CD8-positive, alpha-beta memory T cell (primary cell): ENCODE measurements around the gene APBA3. TPM values are rescaled to one million over a fixed set of nuclear protein-coding genes. Genes with fewer than 3 reads are reported as not detected.

ENCODE experiments used
- CTCF ChIA-PET: fragments of 350-600 bp; sonication (Branson Sonifier 250); formaldehyde crosslinking; loops from one replicate; lab custom pipeline; 2021; ENCODE audit warnings: antibody characterized with exemption; lab: Charles Lee
- POLR2A ChIA-PET: fragments of 350-600 bp; sonication (Branson Sonifier 250); formaldehyde crosslinking; loops from one replicate; lab custom pipeline; 2021; ENCODE audit warnings: antibody characterized with exemption; lab: Charles Lee
- DNase-seq, 5 donors: peaks; one replicate each; pipeline versions ENCODE4 v3.0.0 to v3.0.0-alpha.2; 2020 to 2022; ENCODE audit warnings: mixed read lengths in 1 of 5
- H3K27ac ChIP-seq: one replicate; pipeline ENCODE4 v1.7.0; 2013; ENCODE audit warnings: low read depth, mild to moderate bottlenecking, low read length, moderate library complexity
- H3K27me3 ChIP-seq: 2 replicates; pipeline ENCODE4 v1.7.0; 2013; ENCODE audit warnings: low read length, mild to moderate bottlenecking; ENCODE audit not compliant: insufficient read depth, poor library complexity, severe bottlenecking
- H3K36me3 ChIP-seq: 2 replicates; pipeline ENCODE4 v1.7.0; 2013; ENCODE audit warnings: mild to moderate bottlenecking, low read length, moderate library complexity; ENCODE audit not compliant: insufficient read depth
- H3K4me1 ChIP-seq: 2 replicates; pipeline ENCODE4 v1.7.0; 2013; ENCODE audit warnings: mild to moderate bottlenecking, low read length, moderate library complexity; ENCODE audit not compliant: insufficient read depth
- H3K4me3 ChIP-seq: 2 replicates; pipeline ENCODE4 v1.7.0; 2013; ENCODE audit warnings: mild to moderate bottlenecking, low read length
- H3K9me3 ChIP-seq: 2 replicates; pipeline ENCODE4 v1.7.0; 2013; ENCODE audit warnings: mild to moderate bottlenecking, low read length
- H3K27ac Mint-ChIP-seq, 8 donors: one replicate each; pipeline ENCODE4 v1.8.0; 2020 to 2021; ENCODE audit warnings: mixed read lengths in 8 of 8, mild to moderate bottlenecking in 6 of 8, inconsistent platforms in 3 of 8, moderate library complexity in 3 of 8
- H3K27me3 Mint-ChIP-seq, 2 donors: one replicate each; pipeline ENCODE4 v1.8.0; 2020 to 2021; ENCODE audit warnings: mixed read lengths in 2 of 2, mild to moderate bottlenecking in 1 of 2, moderate library complexity in 1 of 2
- H3K36me3 Mint-ChIP-seq, 3 donors: one replicate each; pipeline ENCODE4 v1.8.0; 2020 to 2021; ENCODE audit warnings: mixed read lengths in 3 of 3, inconsistent platforms in 1 of 3, mild to moderate bottlenecking in 1 of 3
- H3K4me1 Mint-ChIP-seq, 3 donors: one replicate each; pipeline ENCODE4 v1.8.0; 2020 to 2021; ENCODE audit warnings: mixed read lengths in 3 of 3, inconsistent platforms in 1 of 3, mild to moderate bottlenecking in 1 of 3
- H3K4me3 Mint-ChIP-seq, 7 donors: one replicate each; pipeline ENCODE4 v1.8.0; 2020 to 2021; ENCODE audit warnings: mixed read lengths in 7 of 7, mild to moderate bottlenecking in 6 of 7, moderate library complexity in 4 of 7, inconsistent platforms in 2 of 7
- H3K9me3 Mint-ChIP-seq, 5 donors: one replicate each; pipeline ENCODE4 v1.8.0; 2020 to 2022; ENCODE audit warnings: mixed read lengths in 5 of 5, mild to moderate bottlenecking in 3 of 5, moderate library complexity in 2 of 5, inconsistent platforms in 1 of 5
- polyA plus RNA-seq: library from polyadenylated mRNA; unstranded; fragments of 300-500 nt; fragmentation: Illumina TruSeq; gene quantifications from one replicate; pipeline ENCODE4 v1.2.3, GENCODE V29; 2021
- total RNA-seq, 2 experiments: library from RNA; stranded (reverse); gene quantifications; one replicate each; pipeline ENCODE4 v1.2.3, GENCODE V29; 2021

Gene APBA3
- total and polyA plus RNA-seq, 3 experiments from 2014 or later = 36.3 to 40.8 (median 39.0) TPM

- peaks cover 23 to 30% (median 25%) of the 10 kb centered on the region in 3 donors for H3K4me1 Mint-ChIP-seq
- peak overlapping the region in 2 of 7 donors; percentile 28 to 59 for H3K4me3 Mint-ChIP-seq
- H3K27me3 Mint-ChIP-seq = peaks cover 0 to 1% of the 10 kb centered on the region in 2 donors
- Histone ChIP-seq H3K9me3 (peaks cover 15% of the 10 kb centered on the region), H3K27me3 (no peaks in the 10 kb centered on the region), H3K4me1 (peaks cover 10% of the 10 kb centered on the region), H3K4me3 (no peak overlapping the region), H3K27ac (no peak overlapping the region), H3K36me3 (peaks cover 7% of the 10 kb centered on the region)
- H3K27ac Mint-ChIP-seq = peak overlapping the region in 4 of 8 donors; percentile 40 to 72 (median 62)
- ChIA-PET CTCF (interaction anchor here (1.3 to 1.9 kb wide), 2 partner anchors 16 to 41 kb away, joined by 3 to 4 read pairs; no protein-coding TSS in a partner anchor), POLR2A (interaction anchor here (1.1 kb wide), 1 partner anchor 19 kb away, joined by 6 read pairs; the partner anchor contains the start of gene MRPL54)
- peaks cover 7 to 24% (median 20%) of the 10 kb centered on the region in 3 donors for H3K36me3 Mint-ChIP-seq
- DNase-seq = no peak
- H3K9me3 Mint-ChIP-seq = peaks cover 10 to 20% (median 16%) of the 10 kb centered on the region in 5 donors
Observed at GRCh38 chr19:3781603-3782002, 20.1 kb upstream of the APBA3 start.

- DNase-seq = no peak
- H3K36me3 ChIP-seq = peaks cover 7% of the 10 kb centered on the region
- POLR2A ChIA-PET = interaction anchor here (1.1 kb wide), 1 partner anchor 19 kb away, joined by 6 read pairs; the partner anchor contains the start of gene MRPL54
Observed at GRCh38 chr19:3780786-3781304, 19.4 kb upstream of the APBA3 start.

GRCh38 chr19:3778899-3779723 is 17.6 kb upstream of the APBA3 start:
- ChIA-PET POLR2A (interaction anchor here (1.1 kb wide), 1 partner anchor 16 kb away, joined by 4 read pairs; the partner anchor contains the start of gene MRPL54), CTCF (interaction anchor here (1.0 to 2.2 kb wide), 2 partner anchors 16 to 17 kb away, joined by 3 to 9 read pairs; partner anchors contain the start of gene MRPL54)
- Mint-ChIP-seq H3K36me3 (peaks cover 7 to 20% (median 19%) of the 10 kb centered on the region in 3 donors), H3K4me1 (peaks cover 11 to 19% (median 18%) of the 10 kb centered on the region in 3 donors), H3K27ac (peak overlapping the region in 1 of 8 donors; percentile 30), H3K27me3 (peaks cover 0 to 1% of the 10 kb centered on the region in 2 donors), H3K4me3 (no peak overlapping the region), H3K9me3 (peaks cover 10 to 20% (median 16%) of the 10 kb centered on the region in 5 donors)
- H3K4me1 ChIP-seq = no peaks in the 10 kb centered on the region
- DNase-seq = no peak
- no peak overlapping the region for H3K4me3 ChIP-seq
- no peaks in the 10 kb centered on the region for H3K27me3 ChIP-seq
- H3K36me3 ChIP-seq = peaks cover 7% of the 10 kb centered on the region
- no peak overlapping the region for H3K27ac ChIP-seq
- peaks cover 15% of the 10 kb centered on the region for H3K9me3 ChIP-seq

More at GRCh38 chr19:3780786-3781304, 19.4 kb upstream of the APBA3 start:
- CTCF ChIA-PET = interaction anchor here (1.0 to 2.2 kb wide), 4 partner anchors 17 to 42 kb away, joined by 3 to 9 read pairs (median 4); partner anchors contain the start of genes APBA3 and MRPL54
- Mint-ChIP-seq H3K4me3 (peak overlapping the region in 1 of 7 donors; percentile 46), H3K4me1 (peaks cover 23 to 28% (median 25%) of the 10 kb centered on the region in 3 donors), H3K36me3 (peaks cover 7 to 22% (median 20%) of the 10 kb centered on the region in 3 donors), H3K27ac (peak overlapping the region in 6 of 8 donors; percentile 7 to 72 (median 58)), H3K9me3 (peaks cover 10 to 20% (median 16%) of the 10 kb centered on the region in 5 donors), H3K27me3 (peaks cover 0 to 1% of the 10 kb centered on the region in 2 donors)
- H3K27ac ChIP-seq = no peak overlapping the region
- no peak overlapping the region for H3K4me3 ChIP-seq
- H3K9me3 ChIP-seq = peaks cover 15% of the 10 kb centered on the region
- H3K27me3 ChIP-seq = no peaks in the 10 kb centered on the region
- H3K4me1 ChIP-seq = peaks cover 9% of the 10 kb centered on the region

GRCh38 chr19:3778104-3778867 is 16.8 kb upstream of the APBA3 start:
- peaks cover 10 to 20% (median 16%) of the 10 kb centered on the region in 5 donors for H3K9me3 Mint-ChIP-seq

GRCh38 chr19:3776479-3777040 is 15.1 kb upstream of the APBA3 start:
- no peak for DNase-seq
- Mint-ChIP-seq H3K4me1 (peaks cover 5 to 9% (median 9%) of the 10 kb centered on the region in 3 donors), H3K36me3 (peaks cover 1 to 8% (median 3%) of the 10 kb centered on the region in 3 donors), H3K27ac (peak overlapping the region in 1 of 8 donors; percentile 14), H3K4me3 (no peak overlapping the region), H3K9me3 (peaks cover 0 to 8% (median 7%) of the 10 kb centered on the region in 5 donors), H3K27me3 (no peaks in the 10 kb centered on the region)
- ChIA-PET POLR2A (no interaction called here), CTCF (no interaction called here)
- no peak overlapping the region for H3K4me3 ChIP-seq
- H3K36me3 ChIP-seq = no peaks in the 10 kb centered on the region
- H3K27me3 ChIP-seq = no peaks in the 10 kb centered on the region
- no peak overlapping the region for H3K27ac ChIP-seq
- H3K9me3 ChIP-seq = peaks cover 7% of the 10 kb centered on the region
- no peaks in the 10 kb centered on the region for H3K4me1 ChIP-seq

More at GRCh38 chr19:3778104-3778867, 16.8 kb upstream of the APBA3 start:
- peaks cover 7 to 20% (median 16%) of the 10 kb centered on the region in 3 donors for H3K36me3 Mint-ChIP-seq
- H3K9me3 ChIP-seq = peaks cover 15% of the 10 kb centered on the region
- no peak overlapping the region for H3K4me3 ChIP-seq
- no peaks in the 10 kb centered on the region for H3K27me3 ChIP-seq
- no peaks in the 10 kb centered on the region for H3K27me3 Mint-ChIP-seq
- CTCF ChIA-PET = interaction anchor here (1.0 kb wide), 1 partner anchor 16 kb away, joined by 3 read pairs; the partner anchor contains the start of gene MRPL54
- H3K4me1 ChIP-seq = no peaks in the 10 kb centered on the region
- POLR2A ChIA-PET = interaction anchor here (1.0 kb wide), 1 partner anchor 18 kb away, joined by 3 read pairs; no protein-coding TSS in a partner anchor
- H3K27ac ChIP-seq = no peak overlapping the region
- no peak for DNase-seq
- peak overlapping the region in 1 of 8 donors; percentile 30 for H3K27ac Mint-ChIP-seq
- peaks cover 8 to 18% (median 16%) of the 10 kb centered on the region in 3 donors for H3K4me1 Mint-ChIP-seq
- no peak overlapping the region for H3K4me3 Mint-ChIP-seq
- peaks cover 7% of the 10 kb centered on the region for H3K36me3 ChIP-seq

GRCh38 chr19:3775831-3776230 is 14.3 kb upstream of the APBA3 start:
- peaks cover 0 to under 1% (median under 1%) of the 10 kb centered on the region in 5 donors for H3K9me3 Mint-ChIP-seq
- H3K4me1 ChIP-seq = no peaks in the 10 kb centered on the region
- H3K27me3 Mint-ChIP-seq = no peaks in the 10 kb centered on the region
- H3K4me3 ChIP-seq = no peak overlapping the region
- H3K4me3 Mint-ChIP-seq = no peak overlapping the region
- peaks cover under 1 to 5% (median 4%) of the 10 kb centered on the region in 3 donors for H3K36me3 Mint-ChIP-seq
- no peak overlapping the region for H3K27ac Mint-ChIP-seq
- peaks cover 1 to 6% (median 1%) of the 10 kb centered on the region in 3 donors for H3K4me1 Mint-ChIP-seq
- H3K27ac ChIP-seq = no peak overlapping the region
- no peak for DNase-seq
- no peaks in the 10 kb centered on the region for H3K9me3 ChIP-seq
- H3K36me3 ChIP-seq = no peaks in the 10 kb centered on the region
- CTCF ChIA-PET = interaction anchor here (0.9 kb wide), 1 partner anchor 36 kb away, joined by 3 read pairs; no protein-coding TSS in a partner anchor
- H3K27me3 ChIP-seq = no peaks in the 10 kb centered on the region
- POLR2A ChIA-PET = no interaction called here

GRCh38 chr19:3775374-3775711 is 13.9 kb upstream of the APBA3 start:
- ChIA-PET POLR2A (no interaction called here), CTCF (interaction anchor here (0.9 kb wide), 1 partner anchor 37 kb away, joined by 3 read pairs; no protein-coding TSS in a partner anchor)
- Mint-ChIP-seq H3K4me1 (peaks cover 0 to 6% (median 0%) of the 10 kb centered on the region in 3 donors), H3K36me3 (peaks cover 0 to 5% (median 4%) of the 10 kb centered on the region in 3 donors), H3K9me3 (no peaks in the 10 kb centered on the region), H3K4me3 (no peak overlapping the region), H3K27me3 (no peaks in the 10 kb centered on the region), H3K27ac (no peak overlapping the region)
- Histone ChIP-seq H3K4me1 (no peaks in the 10 kb centered on the region), H3K4me3 (no peak overlapping the region), H3K27ac (no peak overlapping the region), H3K36me3 (no peaks in the 10 kb centered on the region), H3K27me3 (no peaks in the 10 kb centered on the region), H3K9me3 (no peaks in the 10 kb centered on the region)
- no peak for DNase-seq
